Small intestine (tissue), 7 donors: Measurements from ENCODE around the gene CLRN3. TPM values are rescaled to one million over a fixed set of nuclear protein-coding genes. Genes with fewer than 3 reads are reported as not detected.

ENCODE experiments used
- DNase-seq, 2 donors: peaks; one replicate each; pipeline versions ENCODE4 v3.0.0 to v3.0.0-alpha.2; 2013
- FAIRE-seq: peaks from 2 replicates; lab custom pipeline; 2012; peaks lifted over from hg19 to GRCh38; lab: Jason Lieb, UNC
- H3K27ac ChIP-seq, 3 donors: one replicate each; pipeline ENCODE4 v1.5.1; 2013; ENCODE audit warnings: low read length in 2 of 3, mild to moderate bottlenecking in 2 of 3, control low read depth in 1 of 3, inconsistent platforms in 1 of 3, low read depth in 1 of 3, moderate library complexity in 1 of 3
- H3K27me3 ChIP-seq, 3 donors: one replicate each; pipeline ENCODE4 v1.6.1; 2013; ENCODE audit warnings: low read length in 3 of 3, inconsistent platforms in 1 of 3; ENCODE audit not compliant: control insufficient read depth in 3 of 3, insufficient read depth in 3 of 3
- H3K36me3 ChIP-seq, 3 donors: one replicate each; pipeline ENCODE4 v1.6.1; 2013; ENCODE audit warnings: low read length in 3 of 3, inconsistent platforms in 1 of 3, low read depth in 1 of 3, mild to moderate bottlenecking in 1 of 3, moderate library complexity in 1 of 3; ENCODE audit not compliant: control insufficient read depth in 3 of 3, insufficient read depth in 2 of 3
- H3K4me1 ChIP-seq, 3 donors: one replicate each; pipeline ENCODE4 v1.6.1; 2013; ENCODE audit warnings: low read length in 2 of 3, inconsistent platforms in 1 of 3, low read depth in 1 of 3, mild to moderate bottlenecking in 1 of 3, moderate library complexity in 1 of 3; ENCODE audit not compliant: control insufficient read depth in 3 of 3, insufficient read depth in 2 of 3
- H3K4me3 ChIP-seq, 3 donors: one replicate each; pipeline ENCODE4 v1.5.1; 2013; ENCODE audit warnings: low read length in 3 of 3, control low read depth in 1 of 3, inconsistent platforms in 1 of 3, low read depth in 1 of 3, mild to moderate bottlenecking in 1 of 3, moderate library complexity in 1 of 3
- H3K9me3 ChIP-seq, 2 donors: one replicate each; pipeline ENCODE4 v1.6.1; 2013; ENCODE audit warnings: low read depth in 1 of 2, low read length in 1 of 2; ENCODE audit not compliant: control insufficient read depth in 2 of 2, insufficient read depth in 1 of 2
- WGBS, 3 donors: extraction: QIAGEN DNeasy Blood & Tissue Kit; methylation state at CpG; one replicate each; pipeline ENCODE4 v1.1.7; 2013; 5-methylcytosine and 5-hydroxymethylcytosine counted together
- polyA plus RNA-seq, 4 donors: library from polyadenylated mRNA; stranded (reverse) in 3 of 4; unstranded in 1 of 4; fragments of 200-250 nt in 3 of 4; fragments of 120-200 nt in 1 of 4; gene quantifications; one replicate each; pipeline versions ENCODE4 v1.2.1 to v1.2.3, GENCODE V29; 2013
- donor health status: healthy with polysubstance abuse.
- donor health status: control.
- donor health status: control.
- donor health status: Bipolar disorder and iron deficiency.
- donor health status: healthy.

CLRN3 gene
- polyA plus RNA-seq, 4 donors: 72.0 to 150 (median 93.4) TPM

DNA sequence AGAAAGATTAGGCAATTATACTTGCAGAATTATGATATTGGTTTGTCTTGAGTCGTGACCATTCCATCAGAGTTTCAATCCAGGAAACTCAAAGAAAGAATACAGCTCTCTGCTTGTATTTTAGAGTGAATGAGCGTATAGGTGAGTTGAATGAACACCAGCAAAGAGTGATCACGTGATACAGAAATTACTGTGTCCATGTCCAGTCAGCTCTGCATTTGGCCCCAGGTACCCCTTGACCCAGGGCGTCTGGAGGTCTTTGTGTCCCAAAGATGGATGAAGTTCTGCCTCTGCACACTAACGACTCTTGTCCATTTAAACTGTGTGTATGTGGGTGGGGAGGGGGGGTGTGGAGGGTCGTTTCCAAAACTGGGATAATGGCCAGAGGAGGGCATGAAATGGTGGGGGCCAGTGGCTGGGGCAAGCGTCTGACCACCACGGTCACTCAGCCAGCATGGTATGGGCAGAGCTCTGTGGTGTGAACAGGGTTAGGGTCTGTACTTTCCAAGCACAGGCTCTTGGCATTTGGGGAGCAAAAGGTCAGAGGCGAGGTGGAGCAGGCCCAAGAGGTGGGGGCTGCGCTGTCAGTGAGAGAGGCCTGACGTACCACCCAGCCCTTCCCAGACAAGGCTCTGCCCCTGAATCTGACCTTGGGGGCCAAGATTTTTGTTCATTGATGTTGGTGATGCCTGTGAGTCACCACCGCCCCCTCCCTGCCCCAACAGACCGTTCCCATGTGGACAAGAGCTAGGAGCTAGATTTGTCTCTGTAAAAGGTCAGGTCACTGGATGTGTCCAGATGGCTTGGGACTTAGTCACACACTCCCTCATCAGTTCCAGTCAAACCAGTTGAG, 15.6 kb upstream of the CLRN3 start:
- peak overlapping the region in 1 of 3 donors; percentile 86 for H3K27ac ChIP-seq
- peak overlapping the region in 2 of 3 donors; percentile 46 to 88 for H3K4me3 ChIP-seq
- H3K36me3 ChIP-seq: peaks cover 0 to 5% (median 0%) of the 10 kb centered on the region in 3 donors
- H3K4me1 ChIP-seq: peaks cover 8 to 36% (median 14%) of the 10 kb centered on the region in 3 donors
- DNase-seq (no peak), FAIRE-seq (no peak)
- H3K9me3 ChIP-seq: peaks cover 0 to 4% of the 10 kb centered on the region in 2 donors
- no peaks in the 10 kb centered on the region for H3K27me3 ChIP-seq
- 61 to 65% (median 63%) methylated on average over 13 of the region's 13 CpGs for WGBS, 3 donors

DNA sequence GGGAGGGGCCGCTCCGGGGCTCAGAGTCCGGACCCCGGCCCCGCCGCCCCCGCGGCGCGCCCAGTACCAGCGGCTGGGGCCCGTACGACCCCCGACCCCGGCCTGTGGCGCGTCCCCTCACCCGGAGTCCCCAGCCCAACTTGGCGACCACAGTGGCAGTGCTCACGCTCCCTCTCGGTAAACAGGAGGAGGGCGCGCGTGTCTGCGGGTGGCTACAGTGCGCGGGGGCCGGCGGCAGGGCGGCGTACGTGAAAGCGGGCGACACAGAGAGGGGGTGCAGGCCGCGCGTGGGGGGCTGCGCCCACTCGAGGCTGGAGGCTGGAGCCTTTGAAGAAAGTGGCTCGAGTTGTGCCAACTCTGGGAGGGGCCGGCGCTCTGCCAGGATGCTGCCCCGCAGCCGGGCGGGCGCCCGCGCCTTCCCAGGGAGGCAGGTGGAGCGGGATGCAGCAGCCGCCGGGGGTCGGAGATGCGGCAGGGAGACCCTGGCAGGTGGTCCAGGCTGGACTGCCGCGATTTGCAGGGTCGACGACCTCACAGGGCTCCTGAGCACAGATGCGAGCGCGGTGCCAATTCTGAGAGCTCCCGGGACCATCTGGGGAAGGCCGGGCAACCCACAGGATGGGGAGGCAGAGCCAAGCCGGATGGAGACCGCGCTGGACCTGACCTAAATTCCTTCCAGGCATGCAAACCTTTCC, 14.8 kb upstream of the CLRN3 start:
- Histone ChIP-seq H3K9me3 (peaks cover 0 to 5% of the 10 kb centered on the region in 2 donors), H3K27me3 (no peaks in the 10 kb centered on the region), H3K36me3 (peaks cover 0 to 5% (median 0%) of the 10 kb centered on the region in 3 donors), H3K27ac (peak overlapping the region in 2 of 3 donors; percentile 86 to 91), H3K4me1 (peaks cover 8 to 36% (median 14%) of the 10 kb centered on the region in 3 donors), H3K4me3 (peak overlapping the region; percentile 46 to 88 (median 61))
- no peak for FAIRE-seq
- WGBS, 3 donors: 1 to 6% (median 3%) methylated on average over 47 to 65 of the region's 65 CpGs
- DNase-seq: peak in 1 of 2 donors; percentile 76

DNA sequence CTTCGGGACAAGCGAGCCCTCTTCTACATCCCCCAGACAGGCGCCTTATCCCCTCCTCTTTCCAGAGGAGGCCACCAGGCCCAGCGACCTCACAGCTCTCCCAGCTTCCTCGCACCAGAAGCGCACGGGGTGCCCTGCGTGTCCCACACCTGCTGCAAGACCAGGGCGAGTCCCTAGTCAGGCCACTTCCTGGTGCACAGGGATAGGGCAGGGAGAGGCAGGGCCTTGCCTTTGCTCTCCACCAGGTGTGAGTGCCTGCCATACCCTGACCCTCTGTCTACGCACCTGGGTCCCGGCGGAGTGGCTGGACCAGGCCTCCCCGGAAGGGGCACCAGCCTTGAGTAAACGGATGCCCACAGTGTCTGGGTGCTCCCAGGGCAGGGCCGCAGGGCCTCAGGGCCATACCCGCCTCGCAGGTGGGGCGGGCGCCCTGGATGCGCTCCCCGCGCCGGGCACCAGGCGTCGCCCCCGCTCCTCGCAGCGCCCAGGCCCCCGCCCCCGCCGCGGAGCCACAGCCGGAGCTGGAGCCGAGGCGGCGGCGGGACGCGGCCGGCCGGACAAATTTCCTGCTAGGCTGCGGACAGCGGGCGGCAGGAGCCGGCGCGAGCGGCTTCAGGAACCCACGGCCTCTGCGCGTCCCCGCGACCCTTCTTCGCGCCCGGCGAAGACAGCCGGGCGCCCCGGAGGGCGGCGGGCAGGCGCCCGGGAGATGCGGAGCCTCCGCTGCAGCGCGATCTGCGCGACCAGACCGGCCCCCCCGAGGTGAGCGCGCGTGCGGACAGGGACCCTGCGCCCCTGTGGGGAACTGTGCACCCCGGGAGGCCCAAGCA, 14.0 kb upstream of the CLRN3 start, which contains the start of gene PTPRE:
Gene PTPRE, plus strand, starts transcription at position 556 of the 830 bp plus-strand sequence. CDS start 133,779 bp downstream, outside the sequence.
- no peak for FAIRE-seq
- H3K9me3 ChIP-seq: peaks cover 0 to 8% of the 10 kb centered on the region in 2 donors
- 7 to 12% (median 11%) methylated on average over 29 to 78 of the region's 78 CpGs for WGBS, 3 donors
- H3K4me1 ChIP-seq: peaks cover 8 to 36% (median 14%) of the 10 kb centered on the region in 3 donors
- peak; percentile 89 to 93 for DNase-seq
- H3K36me3 ChIP-seq: peaks cover 0 to 5% (median 0%) of the 10 kb centered on the region in 3 donors
- H3K4me3 ChIP-seq: peak within 1 kb of the TSS; percentile 46 to 88 (median 61)
- no peaks in the 10 kb centered on the region for H3K27me3 ChIP-seq
- peak within 1 kb of the TSS; percentile 80 to 91 (median 86) for H3K27ac ChIP-seq

- H3K27me3 ChIP-seq: no peaks in the 10 kb centered on the region
- FAIRE-seq (no peak), DNase-seq (no peak)
- peaks cover 8 to 36% (median 14%) of the 10 kb centered on the region in 3 donors for H3K4me1 ChIP-seq
- H3K27ac ChIP-seq: peak overlapping the region in 2 of 3 donors; percentile 9 to 86
- peaks cover 0 to 3% (median 0%) of the 10 kb centered on the region in 3 donors for H3K36me3 ChIP-seq
- peaks cover 0 to 10% of the 10 kb centered on the region in 2 donors for H3K9me3 ChIP-seq
- WGBS, 3 donors: 85 to 94% (median 86%) methylated on average over 10 of the region's 10 CpGs
- H3K4me3 ChIP-seq: no peak overlapping the region
Measured at GRCh38 chr10:127905848-127906261, 13.1 kb upstream of the CLRN3 start.

- H3K27me3 ChIP-seq: no peaks in the 10 kb centered on the region
- peaks cover 0 to 10% of the 10 kb centered on the region in 2 donors for H3K9me3 ChIP-seq
- 73 to 80% (median 74%) methylated on average over 14 of the region's 14 CpGs for WGBS, 3 donors
- peaks cover 0 to 3% (median 0%) of the 10 kb centered on the region in 3 donors for H3K36me3 ChIP-seq
- DNase-seq: peak in 1 of 2 donors; percentile 66
- no peak for FAIRE-seq
- peaks cover 8 to 31% (median 10%) of the 10 kb centered on the region in 3 donors for H3K4me1 ChIP-seq
- H3K27ac ChIP-seq: peak overlapping the region; percentile 6 to 19 (median 9)
- no peak overlapping the region for H3K4me3 ChIP-seq
Measured at GRCh38 chr10:127905001-127905847, 12.5 kb upstream of the CLRN3 start.

DNA sequence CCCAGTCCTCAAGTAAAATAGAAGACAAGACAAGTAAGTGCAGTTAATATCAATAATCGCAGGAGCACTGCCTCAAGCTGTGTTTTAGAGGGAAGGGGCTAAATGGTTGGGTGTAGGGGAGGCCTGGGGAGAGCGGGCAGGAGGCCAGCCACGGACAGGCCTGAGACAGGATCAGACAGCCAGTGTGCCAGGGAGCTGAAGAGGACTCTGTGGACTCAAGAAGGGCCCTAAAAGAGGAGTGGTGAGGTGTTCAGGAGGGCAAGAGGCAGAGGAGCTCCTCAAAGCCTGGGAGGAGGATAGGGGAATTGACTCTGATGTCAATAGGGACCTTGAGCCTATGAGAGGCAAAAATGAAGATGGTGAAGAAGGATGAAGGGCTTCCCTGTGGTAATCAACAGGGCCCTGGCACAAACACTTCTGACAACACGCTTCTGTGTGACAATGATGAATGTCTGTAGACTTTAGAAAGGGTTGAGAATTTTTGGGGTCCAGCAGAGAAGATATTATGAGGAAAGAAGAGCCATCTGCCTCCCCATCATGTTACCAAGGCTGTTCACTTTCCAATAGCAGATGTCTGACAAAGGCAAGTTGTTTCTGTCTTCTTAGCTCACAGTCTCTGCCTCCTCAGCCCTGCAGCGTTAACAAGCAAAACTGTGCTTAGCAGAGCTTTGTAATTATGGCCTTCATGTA, 11.7 kb upstream of the CLRN3 start:
- 86 to 87% (median 87%) methylated on average over 5 of the region's 5 CpGs for WGBS, 3 donors
- H3K27ac ChIP-seq: peak overlapping the region in 1 of 3 donors; percentile 19
- H3K9me3 ChIP-seq: peaks cover 0 to 10% of the 10 kb centered on the region in 2 donors
- H3K4me1 ChIP-seq: peaks cover 7 to 30% (median 8%) of the 10 kb centered on the region in 3 donors
- peaks cover 0 to 3% (median 0%) of the 10 kb centered on the region in 3 donors for H3K36me3 ChIP-seq
- FAIRE-seq: no peak
- DNase-seq: no peak
- H3K27me3 ChIP-seq: no peaks in the 10 kb centered on the region
- H3K4me3 ChIP-seq: no peak overlapping the region

- no peak for FAIRE-seq
- WGBS, 3 donors: 59 to 71% (median 69%) methylated on average over 5 of the region's 5 CpGs
- Histone ChIP-seq H3K27ac (no peak overlapping the region), H3K9me3 (peaks cover 0 to 10% of the 10 kb centered on the region in 2 donors), H3K27me3 (no peaks in the 10 kb centered on the region), H3K4me1 (peaks cover 7 to 30% (median 8%) of the 10 kb centered on the region in 3 donors), H3K36me3 (no peaks in the 10 kb centered on the region), H3K4me3 (no peak overlapping the region)
- peak in 1 of 2 donors; percentile 73 for DNase-seq
Measured at GRCh38 chr10:127903789-127904188, 11.0 kb upstream of the CLRN3 start.
